Measurements from ENCODE around the gene PPM1B. TPM values are rescaled to one million over a fixed set of nuclear protein-coding genes. Genes with fewer than 3 reads are reported as not detected.

The PPM1B gene
- total and polyA plus RNA-seq, 9 of the 15 experiments (the other 6 are each of a cell fraction or from before 2014, with no cell fraction given) = 8.9 to 44.0 (median 28.6) TPM

DNA sequence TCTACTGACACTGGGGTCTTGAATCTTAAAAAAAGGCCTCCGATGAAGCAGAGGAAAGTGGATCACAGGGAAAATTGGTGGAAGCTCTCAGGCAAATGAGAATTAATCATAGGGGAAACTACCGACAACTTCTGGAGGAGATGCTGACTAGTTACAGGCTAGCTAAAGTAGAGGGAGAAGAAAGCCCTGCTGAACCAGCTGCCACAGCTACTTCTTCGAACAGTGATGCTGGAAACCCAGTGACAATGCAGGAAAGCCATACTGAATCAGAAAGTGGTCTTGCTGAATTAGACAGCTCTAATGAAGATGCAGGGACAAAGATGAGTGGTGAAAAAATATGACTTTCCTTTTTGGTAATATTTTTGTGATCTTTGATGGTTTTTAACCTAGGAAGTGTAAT lies 61.7 kb downstream of the PPM1B start:
- Histone ChIP-seq H3K79me2 (ENCODE audit: control insufficient read depth, insufficient read depth, low read length) (no peaks in the 10 kb centered on the region), H3K27ac (ENCODE audit: extremely low read depth, low read depth, low read length) (no peak overlapping the region), H4K20me1 (replicated peaks; ENCODE audit: control insufficient read depth, insufficient read depth, low read length) (no peaks in the 10 kb centered on the region), H3K9me1 (ENCODE audit: control insufficient read depth, insufficient read depth, low read length) (no peaks in the 10 kb centered on the region), H2AFZ (ENCODE audit: low read depth, low read length) (no peak overlapping the region), H3K4me3 (no peak overlapping the region), H3K36me3 (ENCODE audit: control insufficient read depth, insufficient read depth, low read length) (peaks cover 16% of the 10 kb centered on the region; the same call in 1 of the 3 replicates), H3K4me1 (replicated peaks in 1 of 2; ENCODE audit: control insufficient read depth in 2 of 2, insufficient read depth in 2 of 2, low read length in 2 of 2) (no peaks in the 10 kb centered on the region), H3K9ac (ENCODE audit: insufficient read depth in 1 of 2, low read depth in 2 of 2, low read length in 2 of 2) (no peak overlapping the region), H3K4me2 (ENCODE audit: insufficient read depth, low read length) (no peak overlapping the region), H3K9me3 (replicated peaks; ENCODE audit: control insufficient read depth, insufficient read depth, low read depth, low read length) (no peaks in the 10 kb centered on the region), H3K27me3 (ENCODE audit: control insufficient read depth in 2 of 2, insufficient read depth in 2 of 2, low read length in 2 of 2) (no peaks in the 10 kb centered on the region)
- DNase-seq (ENCODE audit: extremely low read depth in 1 of 4, low spot score in 3 of 4) (no peak), FAIRE-seq (no peak), ATAC-seq (no peak)
- no TSS peak for BruUV-seq (replicated peaks)
- CTCF ChIA-PET (ENCODE audit: low intra/inter-chr PET ratio) = no interaction called here
- POLR2A ChIA-PET = interaction anchor here (1.1 to 1.7 kb wide), 2 partner anchors 11 to 15 kb away, joined by 3 read pairs; no protein-coding TSS in a partner anchor
- TF ChIP-seq ELF4 (CRISPR knock-in tag; IDR thresholded peaks at IDR 0.05) = no peak
- TF ChIP-seq, protein P1, sequence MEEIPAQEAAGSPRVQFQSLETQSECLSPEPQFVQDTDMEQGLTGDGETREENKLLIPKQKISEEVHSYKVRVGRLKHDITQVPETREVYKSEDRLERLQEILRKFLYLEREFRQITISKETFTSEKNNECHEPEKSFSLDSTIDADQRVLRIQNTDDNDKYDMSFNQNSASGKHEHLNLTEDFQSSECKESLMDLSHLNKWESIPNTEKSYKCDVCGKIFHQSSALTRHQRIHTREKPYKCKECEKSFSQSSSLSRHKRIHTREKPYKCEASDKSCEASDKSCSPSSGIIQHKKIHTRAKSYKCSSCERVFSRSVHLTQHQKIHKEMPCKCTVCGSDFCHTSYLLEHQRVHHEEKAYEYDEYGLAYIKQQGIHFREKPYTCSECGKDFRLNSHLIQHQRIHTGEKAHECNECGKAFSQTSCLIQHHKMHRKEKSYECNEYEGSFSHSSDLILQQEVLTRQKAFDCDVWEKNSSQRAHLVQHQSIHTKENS (CRISPR knock-in tag; IDR thresholded peaks at IDR 0.05) = no peak
- no peak for TF ChIP-seq CEBPG (CRISPR knock-in tag; IDR thresholded peaks at IDR 0.05)
- no peak for TF ChIP-seq CEBPG (tag; conservative IDR thresholded peaks at IDR 0.05 in 1 of 2, IDR thresholded peaks at IDR 0.05 in 1 of 2)
- no peak for TF ChIP-seq ETS2 (tag; IDR thresholded peaks at IDR 0.05; ENCODE audit: borderline replicate concordance, poor library complexity, severe bottlenecking)
- no peak for TF ChIP-seq ASH1L (IDR thresholded peaks at IDR 0.05; ENCODE audit: borderline replicate concordance, low read depth, partially characterized antibody)
- TF ChIP-seq, protein P2, sequence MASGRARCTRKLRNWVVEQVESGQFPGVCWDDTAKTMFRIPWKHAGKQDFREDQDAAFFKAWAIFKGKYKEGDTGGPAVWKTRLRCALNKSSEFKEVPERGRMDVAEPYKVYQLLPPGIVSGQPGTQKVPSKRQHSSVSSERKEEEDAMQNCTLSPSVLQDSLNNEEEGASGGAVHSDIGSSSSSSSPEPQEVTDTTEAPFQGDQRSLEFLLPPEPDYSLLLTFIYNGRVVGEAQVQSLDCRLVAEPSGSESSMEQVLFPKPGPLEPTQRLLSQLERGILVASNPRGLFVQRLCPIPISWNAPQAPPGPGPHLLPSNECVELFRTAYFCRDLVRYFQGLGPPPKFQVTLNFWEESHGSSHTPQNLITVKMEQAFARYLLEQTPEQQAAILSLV (tag; IDR thresholded peaks at IDR 0.05) = no peak
- TF ChIP-seq ZNF311 (CRISPR knock-in tag; IDR thresholded peaks at IDR 0.05) = no peak
- no peak for TF ChIP-seq POLR2AphosphoS5 (IDR thresholded peaks at IDR 0.05; ENCODE audit: control insufficient read depth, insufficient read depth, low read depth, low read length)
- no peak for TF ChIP-seq NFIC (IDR thresholded peaks at IDR 0.05)
- no peak for TF ChIP-seq ZNF785 (CRISPR knock-in tag; IDR thresholded peaks at IDR 0.05)
- no peak for TF ChIP-seq ADNP (tag; IDR thresholded peaks at IDR 0.05)
- no peak for TF ChIP-seq ZNF354B (CRISPR knock-in tag; IDR thresholded peaks at IDR 0.05)
- in situ Hi-C loops (cut with MboI) = no loop called here
- WGBS (ENCODE audit: insufficient coverage, low coverage, missing lambda C conversion rate) = 95% methylated on average over 3 of the region's 3 CpGs
- intact Hi-C loops (cut with micrococcal nuclease) = no loop called here

Measured in K562 (cell line).